GM12873 (cell line): ENCODE results near the gene GPSM3.

Source experiments
- CTCF ChIP-seq: IDR thresholded peaks from 2 replicates; pipeline ENCODE4 v1.5.1; 2012; ENCODE audit warnings: low read depth, mild to moderate bottlenecking, moderate library complexity, low read length, control low read depth; ENCODE audit not compliant: insufficient read depth; ENCODE audit errors: missing control alignments

Gene GPSM3

DNA sequence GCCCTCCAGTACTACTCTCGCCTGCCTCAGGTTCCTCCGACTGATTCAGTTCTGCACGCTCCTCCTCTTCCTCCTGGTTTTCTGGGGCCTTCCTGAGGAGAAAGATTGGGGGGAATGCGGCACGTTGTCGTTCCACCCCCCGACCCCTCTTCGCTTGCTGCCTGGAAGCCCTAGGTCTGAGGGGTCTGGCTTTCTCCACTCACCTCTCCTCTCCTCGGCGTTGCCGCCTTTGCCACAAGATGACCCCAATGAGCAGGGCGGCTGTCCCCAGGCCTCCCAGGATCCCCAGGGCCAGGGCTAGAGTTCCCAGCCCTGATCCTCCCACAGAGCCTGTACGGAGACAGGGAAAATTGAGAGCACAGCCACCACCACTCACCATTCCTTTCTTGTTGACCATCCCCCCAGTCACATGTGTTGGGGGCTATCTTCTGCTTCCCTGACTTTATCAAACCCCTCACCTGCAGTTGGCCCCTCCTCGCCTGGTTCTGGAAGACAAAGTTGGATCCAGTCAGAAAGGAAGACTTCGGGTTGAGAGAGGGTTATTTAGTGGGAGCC is 11.2 kb downstream of the GPSM3 start:
- TF ChIP-seq CTCF, result no peak

- TF ChIP-seq CTCF, result no peak
Observed at GRCh38 chr6:32179766-32180405, 12.6 kb downstream of the GPSM3 start.

DNA sequence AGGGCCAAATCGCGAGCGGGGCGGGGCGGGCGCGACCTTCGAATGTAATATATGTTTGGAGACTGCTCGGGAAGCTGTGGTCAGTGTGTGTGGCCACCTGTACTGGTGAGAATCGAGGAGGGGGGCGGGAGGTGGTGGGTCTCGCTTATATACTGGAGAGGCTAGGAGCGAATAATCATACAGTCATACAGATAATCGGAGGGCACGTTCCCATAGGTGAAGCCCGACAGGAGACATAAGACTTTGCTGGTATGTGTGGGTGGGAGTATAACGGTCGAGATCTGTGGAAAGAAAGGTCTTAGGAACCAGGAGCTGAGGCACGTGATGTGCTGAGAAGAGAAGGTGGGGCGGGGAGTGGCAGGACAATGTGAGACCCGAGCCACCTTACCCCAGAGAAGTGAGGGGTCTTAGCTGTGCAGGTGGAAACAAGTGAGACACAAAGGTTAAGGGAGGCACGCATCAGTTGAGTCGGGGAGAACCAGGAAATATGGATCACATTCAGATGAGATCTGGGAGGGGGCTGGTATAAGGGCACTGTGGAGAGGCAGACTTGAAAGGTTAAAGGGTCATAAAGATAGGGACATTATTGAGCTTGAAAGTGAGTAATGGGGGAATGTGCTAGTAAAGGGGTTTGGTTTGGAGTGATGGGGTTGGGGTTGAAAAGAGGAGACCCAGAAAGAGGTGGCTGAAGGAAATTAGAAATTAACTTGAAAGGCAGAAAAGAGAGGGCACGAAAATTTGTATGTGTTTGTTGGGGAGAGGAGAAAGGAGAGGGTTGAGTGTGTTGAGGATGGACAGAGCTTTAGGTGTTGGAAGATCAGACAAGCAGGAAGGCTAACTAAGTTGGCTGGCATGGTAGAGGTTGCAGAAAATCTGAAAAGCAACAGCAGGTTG is 13.6 kb downstream of the GPSM3 start:
- TF ChIP-seq CTCF, result no peak

- no peak for TF ChIP-seq CTCF
Observed at GRCh38 chr6:32177788-32178546, 14.5 kb downstream of the GPSM3 start, which contains the start of gene RNF5. Gene RNF5 (plus strand): TSS chr6:32178405. CDS start chr6:32178512, 107 bp downstream.

- TF ChIP-seq CTCF, result no peak
Observed at GRCh38 chr6:32177183-32177787, 15.2 kb downstream of the GPSM3 start.

DNA sequence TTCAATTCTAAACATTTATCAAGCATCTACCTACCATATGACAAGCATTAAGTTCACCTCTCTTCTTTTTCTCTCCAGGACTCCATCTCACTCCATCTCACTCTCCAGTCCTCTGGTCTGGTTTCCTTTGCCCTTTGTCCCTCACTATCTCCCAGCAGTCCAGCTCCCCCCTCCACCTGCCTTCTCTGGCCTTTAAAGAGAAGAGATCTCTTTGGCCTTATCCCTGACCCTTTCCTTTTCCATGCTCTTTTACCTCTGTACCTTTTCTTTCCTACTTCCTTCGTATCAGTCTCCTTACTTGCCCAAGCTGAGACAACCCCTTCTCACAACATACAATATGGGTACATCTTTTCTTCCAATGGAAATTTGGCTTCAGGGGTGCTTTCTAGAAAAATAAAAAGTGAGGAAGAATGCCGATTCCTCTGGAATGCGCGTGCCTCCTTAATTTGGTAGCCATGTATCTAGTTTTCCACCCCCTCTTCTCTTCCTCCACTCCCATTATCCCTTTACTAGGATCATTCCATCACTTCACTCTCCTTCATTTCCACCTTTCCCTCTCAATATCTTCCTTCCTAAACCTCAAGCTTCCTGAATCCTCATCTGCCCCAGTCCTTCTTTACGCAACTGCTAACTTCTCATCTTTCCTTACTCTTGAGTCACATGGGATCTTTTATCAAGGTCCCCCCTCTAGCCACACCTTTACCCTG is 15.8 kb downstream of the GPSM3 start:
- no peak for TF ChIP-seq CTCF
